IMR-90 (cell line): ENCODE measurements around the gene PKM.

Source experiments
- FOS ChIP-seq: fragments of 150-350 bp; IDR thresholded peaks from 2 replicates; pipeline ENCODE4 v1.6.1; 2016; ENCODE audit warnings: low read depth, low read length
- RAD21 ChIP-seq: IDR thresholded peaks from 2 replicates; pipeline ENCODE4 v1.6.1; 2012; ENCODE audit warnings: low read length, improper control_type of control experiment
- RCOR1 ChIP-seq: IDR thresholded peaks from 2 replicates; pipeline ENCODE4 v1.6.1; 2012; ENCODE audit warnings: mild to moderate bottlenecking, low read length, improper control_type of control experiment; ENCODE audit not compliant: insufficient replicate concordance
- TF ChIP-seq, protein P1 (sequence below): conservative IDR thresholded peaks from 2 replicates; pipeline ENCODE4 v1.5.1; 2012; ENCODE audit warnings: mild to moderate bottlenecking, low read depth, low read length, improper control_type of control experiment

DNA sequence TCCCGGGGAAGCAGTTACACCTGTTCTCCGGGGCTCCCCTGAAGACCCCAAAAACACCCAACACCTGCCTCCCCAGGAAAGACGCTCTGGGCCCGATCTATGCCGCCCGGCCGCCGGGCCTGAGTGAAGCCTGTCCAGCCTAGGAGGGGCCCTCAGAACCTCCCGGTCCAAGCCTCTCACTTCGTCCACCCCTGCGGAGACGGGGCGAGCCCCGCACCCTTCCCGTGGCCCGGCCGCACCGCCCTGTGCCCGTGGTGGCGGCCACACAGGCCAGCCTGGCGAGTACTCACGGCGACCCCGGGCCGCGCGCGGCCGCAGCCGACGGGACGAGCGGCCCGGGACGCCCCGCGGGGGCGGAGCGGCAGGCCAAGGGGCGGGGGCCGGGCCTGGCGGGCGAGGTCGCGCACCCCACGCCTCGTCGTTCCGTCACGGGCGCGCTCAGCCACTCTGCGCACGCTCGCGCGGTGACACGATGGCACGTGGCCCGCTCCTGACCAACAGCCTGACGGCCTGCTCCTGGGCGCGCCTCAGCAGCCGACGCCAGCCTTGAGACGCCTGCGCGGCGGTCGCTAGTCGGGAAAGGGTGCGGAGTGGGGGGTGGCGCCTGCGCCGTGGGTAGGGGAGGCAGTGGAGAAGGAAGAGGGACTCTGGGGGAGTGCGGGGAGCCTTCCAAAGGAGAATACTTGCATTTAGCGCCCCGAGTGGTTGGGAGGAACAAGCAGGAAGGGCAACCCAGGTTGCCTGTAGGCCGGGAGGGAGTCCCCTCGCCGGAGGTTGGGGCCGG is 41.4 kb upstream of the PKM start, which contains the start of gene PARP6:
- TF ChIP-seq RCOR1 (no peak), FOS (0 out of 2 replicates have a peak, but pooled peaks have one; percentile 14), RAD21 (peak; percentile 1; the same call in 1 of the 2 replicates)
- TF ChIP-seq, protein P1, sequence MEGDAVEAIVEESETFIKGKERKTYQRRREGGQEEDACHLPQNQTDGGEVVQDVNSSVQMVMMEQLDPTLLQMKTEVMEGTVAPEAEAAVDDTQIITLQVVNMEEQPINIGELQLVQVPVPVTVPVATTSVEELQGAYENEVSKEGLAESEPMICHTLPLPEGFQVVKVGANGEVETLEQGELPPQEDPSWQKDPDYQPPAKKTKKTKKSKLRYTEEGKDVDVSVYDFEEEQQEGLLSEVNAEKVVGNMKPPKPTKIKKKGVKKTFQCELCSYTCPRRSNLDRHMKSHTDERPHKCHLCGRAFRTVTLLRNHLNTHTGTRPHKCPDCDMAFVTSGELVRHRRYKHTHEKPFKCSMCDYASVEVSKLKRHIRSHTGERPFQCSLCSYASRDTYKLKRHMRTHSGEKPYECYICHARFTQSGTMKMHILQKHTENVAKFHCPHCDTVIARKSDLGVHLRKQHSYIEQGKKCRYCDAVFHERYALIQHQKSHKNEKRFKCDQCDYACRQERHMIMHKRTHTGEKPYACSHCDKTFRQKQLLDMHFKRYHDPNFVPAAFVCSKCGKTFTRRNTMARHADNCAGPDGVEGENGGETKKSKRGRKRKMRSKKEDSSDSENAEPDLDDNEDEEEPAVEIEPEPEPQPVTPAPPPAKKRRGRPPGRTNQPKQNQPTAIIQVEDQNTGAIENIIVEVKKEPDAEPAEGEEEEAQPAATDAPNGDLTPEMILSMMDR, result peak; percentile 67
